Upper lobe of left lung (tissue), 6 donors: ENCODE measurements around the gene ART1. TPM values are rescaled to one million over a fixed set of nuclear protein-coding genes. Genes with fewer than 3 reads are reported as not detected.

Experiments
- ATAC-seq, 2 donors: fragments of 200-7000 bp; cut with Tn5 transposase; one replicate each; pipeline ENCODE4 v1.9.1; 2022; ENCODE audit warnings: mild to moderate bottlenecking in 2 of 2, moderate library complexity in 2 of 2; ENCODE audit not compliant: low FRiP score in 2 of 2
- DNase-seq, 2 donors: peaks; one replicate each; pipeline ENCODE4 v3.0.0-alpha.2; 2019 to 2020
- H3K27ac ChIP-seq, 4 donors: fragments of 200-600 bp; sonication (generic); one replicate each; pipeline ENCODE4 v1.5.1; 2016 to 2019
- H3K27me3 ChIP-seq, 4 donors: fragments of 200-600 bp; sonication (generic); one replicate each; pipeline ENCODE4 v1.5.1; 2017 to 2019
- H3K36me3 ChIP-seq, 4 donors: fragments of 200-600 bp; sonication (generic); one replicate each; pipeline ENCODE4 v1.5.1; 2016 to 2019
- H3K4me1 ChIP-seq, 4 donors: fragments of 200-600 bp; sonication (generic); one replicate each; pipeline ENCODE4 v1.5.1; 2018 to 2019
- H3K4me3 ChIP-seq, 4 donors: fragments of 200-600 bp; sonication (generic); one replicate each; pipeline ENCODE4 v1.5.1; 2017 to 2019; ENCODE audit warnings: mild to moderate bottlenecking in 2 of 4, moderate library complexity in 1 of 4
- H3K9me3 ChIP-seq, 4 donors: fragments of 200-600 bp; sonication (generic); one replicate each; pipeline ENCODE4 v1.5.1; 2018 to 2019
- CTCF ChIP-seq, 6 experiments: fragments of 450-650 bp in 4 of 6; fragments of 200-600 bp in 2 of 6; sonication (generic) in 2 of 6; IDR thresholded peaks; one replicate each; pipeline ENCODE4 v1.5.1; 2016 to 2019; ENCODE audit warnings: antibody characterized with exemption in 6 of 6
- EP300 ChIP-seq, 4 donors: sonication (generic); formaldehyde crosslinking; IDR thresholded peaks; one replicate each; pipeline ENCODE4 v1.5.1; 2017; ENCODE audit warnings: antibody characterized with exemption in 4 of 4, control low read depth in 2 of 4
- POLR2A ChIP-seq, 4 donors: fragments of 450-650 bp; IDR thresholded peaks; one replicate each; pipeline ENCODE4 v1.5.1; 2016 to 2017; ENCODE audit warnings: antibody characterized with exemption in 4 of 4, mild to moderate bottlenecking in 2 of 4
- POLR2AphosphoS5 ChIP-seq, 2 donors: sonication (generic); formaldehyde crosslinking; IDR thresholded peaks; one replicate each; pipeline ENCODE4 v1.5.1; 2017; ENCODE audit warnings: antibody characterized with exemption in 2 of 2
- WGBS, 2 donors: methylation state at CpG; one replicate each; pipeline ENCODE4 v1.1.5; 2017 to 2018; 5-methylcytosine and 5-hydroxymethylcytosine counted together
- total RNA-seq, 6 donors: library from RNA; depleted of rRNA in 4 of 6; stranded (reverse); fragments of >200 nt in 4 of 6; gene quantifications; one replicate each; pipeline versions ENCODE4 v1.1.0 to v1.2.1, GENCODE V29; 2016 to 2021
- donor health status: DM: no; HTN: no; CAD: no; lungs with moderate emphysema.
- donor health status: DM: no; HTN: yes; CAD: no; lungs with severe emphysema.

ART1 gene
- total RNA-seq, 6 donors from 2014 or later, result 0.61 to 1.9 (median 1.2) TPM; not detected in 2

- Histone ChIP-seq H3K27me3 (no peaks in the 10 kb centered on the region), H3K36me3 (no peaks in the 10 kb centered on the region), H3K9me3 (no peaks in the 10 kb centered on the region), H3K4me1 (no peaks in the 10 kb centered on the region), H3K27ac (no peak overlapping the region), H3K4me3 (no peak overlapping the region)
- TF ChIP-seq CTCF (IDR thresholded peaks at IDR 0.05) (no peak), EP300 (IDR thresholded peaks at IDR 0.05) (no peak), POLR2A (IDR thresholded peaks at IDR 0.05) (no peak), POLR2AphosphoS5 (IDR thresholded peaks at IDR 0.05) (no peak)
- DNase-seq (peak in 1 of 2 donors; percentile 53), ATAC-seq (no peak)
- WGBS, 2 donors, result 83 to 87% methylated on average over 5 of the region's 5 CpGs
Measured at GRCh38 chr11:3623121-3623520, 21.8 kb upstream of the ART1 start.

- no peak for TF ChIP-seq POLR2AphosphoS5 (IDR thresholded peaks at IDR 0.05)
- no peak for TF ChIP-seq CTCF (IDR thresholded peaks at IDR 0.05)
- no peak for TF ChIP-seq POLR2A (IDR thresholded peaks at IDR 0.05)
- no peak for TF ChIP-seq EP300 (IDR thresholded peaks at IDR 0.05)
- H3K9me3 ChIP-seq, result no peaks in the 10 kb centered on the region
Measured at GRCh38 chr11:3623767-3624458, 21.0 kb upstream of the ART1 start.

GRCh38 chr11:3626250-3626960 lies 18.5 kb upstream of the ART1 start:
- H3K4me3 ChIP-seq, result peak overlapping the region in 2 of 4 donors; percentile 18 to 29

More at GRCh38 chr11:3623767-3624458, 21.0 kb upstream of the ART1 start:
- Histone ChIP-seq H3K4me1 (no peaks in the 10 kb centered on the region), H3K27ac (no peak overlapping the region), H3K36me3 (no peaks in the 10 kb centered on the region), H3K27me3 (no peaks in the 10 kb centered on the region), H3K4me3 (no peak overlapping the region)
- WGBS, 2 donors, result 55 to 56% methylated on average over 8 of the region's 8 CpGs
- DNase-seq (no peak), ATAC-seq (no peak)

GRCh38 chr11:3627291-3627690 lies 17.6 kb upstream of the ART1 start:
- no peak for ATAC-seq
- 92 to 93% methylated on average over 1 of the region's 1 CpG for WGBS, 2 donors

More at GRCh38 chr11:3626250-3626960, 18.5 kb upstream of the ART1 start:
- Histone ChIP-seq H3K9me3 (no peaks in the 10 kb centered on the region), H3K27ac (no peak overlapping the region), H3K36me3 (no peaks in the 10 kb centered on the region), H3K27me3 (no peaks in the 10 kb centered on the region), H3K4me1 (no peaks in the 10 kb centered on the region)
- WGBS, 2 donors, result 64 to 79% methylated on average over 23 of the region's 23 CpGs
- DNase-seq (peak in 1 of 2 donors; percentile 75), ATAC-seq (peak in 1 of 2 donors; percentile 70)
- TF ChIP-seq POLR2A (IDR thresholded peaks at IDR 0.05), result no peak
- TF ChIP-seq POLR2AphosphoS5 (IDR thresholded peaks at IDR 0.05), result no peak
- TF ChIP-seq CTCF (IDR thresholded peaks at IDR 0.05), result no peak
- TF ChIP-seq EP300 (IDR thresholded peaks at IDR 0.05), result no peak

GRCh38 chr11:3631331-3631730 lies 13.6 kb upstream of the ART1 start:
- Histone ChIP-seq H3K27me3 (no peaks in the 10 kb centered on the region), H3K4me3 (no peak overlapping the region), H3K4me1 (no peaks in the 10 kb centered on the region), H3K9me3 (no peaks in the 10 kb centered on the region), H3K36me3 (no peaks in the 10 kb centered on the region), H3K27ac (no peak overlapping the region)
- ATAC-seq (no peak), DNase-seq (no peak)
- TF ChIP-seq EP300 (IDR thresholded peaks at IDR 0.05) (no peak), POLR2AphosphoS5 (IDR thresholded peaks at IDR 0.05) (no peak), CTCF (IDR thresholded peaks at IDR 0.05) (no peak), POLR2A (IDR thresholded peaks at IDR 0.05) (no peak)
- WGBS, 2 donors, result 92 to 96% methylated on average over 4 of the region's 4 CpGs

More at GRCh38 chr11:3627291-3627690, 17.6 kb upstream of the ART1 start:
- H3K9me3 ChIP-seq, result no peaks in the 10 kb centered on the region
- no peak for TF ChIP-seq POLR2AphosphoS5 (IDR thresholded peaks at IDR 0.05)
- no peaks in the 10 kb centered on the region for H3K27me3 ChIP-seq
- H3K4me1 ChIP-seq, result no peaks in the 10 kb centered on the region
- H3K27ac ChIP-seq, result no peak overlapping the region
- DNase-seq, result no peak
- no peak overlapping the region for H3K4me3 ChIP-seq
- H3K36me3 ChIP-seq, result no peaks in the 10 kb centered on the region
